COLO668 (cell line): ENCODE results near the gene CD2BP2.
"Not testable (repeated sequence)": the region's sequence is repeated elsewhere in the genome, so short reads cannot be mapped to it uniquely, and the experiment has no call there.

ENCODE experiments used
- DNase-seq: peaks from one replicate; lab custom pipeline; 2025; ENCODE audit not compliant: unreplicated experiment; lab: John Stamatoyannopoulos, UW

Gene CD2BP2

DNA sequence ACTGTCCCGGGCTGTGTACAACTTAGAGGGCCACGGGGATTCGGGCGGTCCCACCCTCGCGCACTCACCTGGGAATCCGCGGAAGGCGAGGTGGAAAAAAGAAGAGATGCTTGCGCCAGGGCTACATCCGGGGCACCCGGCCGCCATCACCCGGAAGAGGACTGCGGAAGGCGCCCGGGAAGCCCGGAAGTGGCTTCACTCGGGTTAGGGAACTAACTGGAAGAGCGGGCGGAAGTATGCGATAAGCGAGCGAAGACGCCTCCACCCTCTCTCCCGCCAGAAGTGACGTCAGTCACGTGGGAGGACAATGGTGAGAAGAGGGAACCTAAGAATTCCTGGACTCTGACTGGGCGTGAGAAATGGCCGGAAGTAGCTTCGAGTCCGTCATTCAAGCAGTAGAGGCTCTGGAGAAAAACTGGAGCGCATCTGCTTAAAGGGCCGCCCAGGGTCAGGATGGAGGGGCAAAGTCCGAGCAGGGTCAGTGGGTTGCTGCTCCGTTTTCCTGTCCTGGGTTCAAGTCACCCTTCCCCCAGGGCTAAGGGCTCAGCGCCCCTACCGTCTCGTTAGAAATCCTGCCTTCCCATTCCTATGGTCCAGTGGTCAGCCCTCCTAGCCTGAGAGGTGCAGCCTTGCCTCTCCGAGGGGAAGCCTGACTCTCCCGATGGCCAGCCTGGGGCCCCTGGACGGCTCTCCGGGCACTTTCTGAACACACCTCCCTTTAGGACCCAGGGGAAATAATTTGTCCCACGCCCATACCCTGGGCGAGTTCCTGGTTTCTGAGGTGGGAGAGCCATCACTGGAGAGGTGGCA lies at the start of gene CD2BP2:
TSS of gene CD2BP2 (minus strand) at position 165 of the 810 bp plus-strand sequence. CDS start 627 bp downstream, outside the sequence.
- DNase-seq: peak; percentile 97

DNA sequence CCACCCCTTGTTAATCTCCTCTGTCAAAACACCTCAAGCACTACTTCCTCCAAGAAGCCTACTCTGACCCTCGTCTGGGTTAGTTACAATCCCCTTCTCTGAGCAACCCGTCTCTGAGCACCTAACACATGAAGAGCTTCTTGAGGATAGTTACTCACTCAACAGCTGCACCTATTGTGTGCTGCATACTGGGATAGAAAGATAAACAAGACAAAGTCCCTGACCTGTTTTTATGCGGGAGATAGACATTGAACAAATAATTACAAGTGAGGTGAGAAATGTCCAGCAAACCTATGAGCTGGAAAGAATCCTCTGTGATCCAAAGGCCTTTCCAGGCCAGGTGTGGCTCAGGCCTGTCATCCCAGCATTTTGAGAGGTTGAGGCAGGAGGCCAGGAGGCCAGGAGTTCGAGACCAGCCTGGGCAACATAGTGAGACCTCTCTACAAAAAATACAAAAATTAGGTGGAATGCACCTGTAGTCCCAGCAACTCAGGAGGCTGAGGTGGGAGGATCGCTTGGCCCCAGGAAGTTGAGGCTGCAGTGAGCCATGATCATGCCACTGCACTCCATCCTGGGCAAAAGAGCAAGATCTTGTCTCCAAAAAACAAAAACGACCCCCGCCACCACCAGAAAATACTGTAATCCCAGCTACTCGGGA lies 46.8 kb upstream of the CD2BP2 start:
- DNase-seq: peak; percentile 43

DNA sequence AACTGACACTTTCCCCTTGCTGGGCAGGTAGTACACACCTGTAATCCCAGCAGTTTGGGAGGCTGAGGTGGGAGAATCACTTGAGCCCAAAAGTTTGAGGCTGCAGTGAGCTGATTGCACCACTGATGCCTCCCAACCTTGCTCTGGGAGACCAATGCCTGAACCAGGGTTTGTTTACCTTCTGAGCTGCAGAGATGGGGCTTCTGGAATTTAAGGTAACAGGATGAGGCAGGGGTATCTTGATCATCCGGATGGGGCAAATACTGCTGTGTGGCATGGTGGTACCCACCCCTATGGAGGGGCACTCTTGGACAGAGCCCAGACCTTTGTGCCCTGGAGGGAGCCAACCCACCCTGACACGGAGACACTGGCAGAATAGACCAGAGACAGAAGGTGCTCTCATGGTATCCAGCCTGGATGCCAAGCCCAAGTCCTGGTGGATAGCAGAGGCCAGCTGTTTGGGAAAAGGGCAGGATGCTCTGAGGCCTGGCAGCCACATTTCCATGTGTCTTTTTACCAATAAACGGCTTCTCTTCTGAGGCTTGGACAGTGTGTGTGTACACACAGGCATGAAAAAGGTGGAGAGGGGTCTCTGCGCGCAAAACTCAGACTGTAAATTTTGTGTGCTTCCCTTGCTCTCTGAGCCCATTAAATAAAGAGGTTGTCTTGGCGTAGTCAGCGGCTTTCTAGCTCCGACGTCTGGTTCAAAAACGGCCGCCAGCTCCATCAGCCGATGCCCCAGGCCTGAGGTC lies 44.5 kb upstream of the CD2BP2 start:
- DNase-seq: peak; percentile 30

DNA sequence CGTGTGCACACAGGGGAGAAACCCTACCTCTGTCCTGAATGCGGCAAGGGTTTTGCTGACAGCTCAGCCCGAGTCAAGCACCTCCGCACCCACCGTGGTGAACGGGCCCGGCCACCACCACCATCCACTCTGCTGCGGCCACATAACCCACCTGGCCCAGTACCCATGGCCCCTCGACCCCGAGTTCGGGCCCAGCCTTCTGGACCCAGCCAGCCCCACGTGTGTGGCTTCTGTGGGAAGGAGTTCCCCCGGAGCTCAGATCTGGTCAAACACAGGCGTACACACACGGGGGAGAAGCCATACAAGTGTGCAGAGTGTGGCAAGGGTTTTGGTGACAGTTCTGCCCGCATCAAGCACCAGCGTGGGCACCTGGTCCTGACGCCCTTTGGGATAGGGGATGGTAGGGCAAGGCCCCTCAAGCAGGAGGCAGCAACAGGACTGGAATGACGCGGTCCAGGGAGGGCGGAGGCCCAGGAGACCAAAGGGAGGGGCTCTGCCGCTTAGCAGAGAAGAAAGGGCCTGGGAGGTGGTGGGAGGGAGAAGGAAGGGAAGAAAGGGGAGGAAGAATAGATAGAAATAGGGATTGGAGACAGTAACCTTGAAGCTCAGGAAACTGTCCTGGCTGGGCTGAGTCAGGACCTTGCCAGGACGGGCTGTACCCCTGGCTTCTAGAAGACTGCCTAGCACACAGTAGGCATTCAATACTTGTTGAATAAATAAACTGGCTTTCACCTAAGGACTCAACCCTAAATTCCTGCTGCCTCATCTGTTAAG lies 43.7 kb upstream of the CD2BP2 start:
- no peak for DNase-seq

DNA sequence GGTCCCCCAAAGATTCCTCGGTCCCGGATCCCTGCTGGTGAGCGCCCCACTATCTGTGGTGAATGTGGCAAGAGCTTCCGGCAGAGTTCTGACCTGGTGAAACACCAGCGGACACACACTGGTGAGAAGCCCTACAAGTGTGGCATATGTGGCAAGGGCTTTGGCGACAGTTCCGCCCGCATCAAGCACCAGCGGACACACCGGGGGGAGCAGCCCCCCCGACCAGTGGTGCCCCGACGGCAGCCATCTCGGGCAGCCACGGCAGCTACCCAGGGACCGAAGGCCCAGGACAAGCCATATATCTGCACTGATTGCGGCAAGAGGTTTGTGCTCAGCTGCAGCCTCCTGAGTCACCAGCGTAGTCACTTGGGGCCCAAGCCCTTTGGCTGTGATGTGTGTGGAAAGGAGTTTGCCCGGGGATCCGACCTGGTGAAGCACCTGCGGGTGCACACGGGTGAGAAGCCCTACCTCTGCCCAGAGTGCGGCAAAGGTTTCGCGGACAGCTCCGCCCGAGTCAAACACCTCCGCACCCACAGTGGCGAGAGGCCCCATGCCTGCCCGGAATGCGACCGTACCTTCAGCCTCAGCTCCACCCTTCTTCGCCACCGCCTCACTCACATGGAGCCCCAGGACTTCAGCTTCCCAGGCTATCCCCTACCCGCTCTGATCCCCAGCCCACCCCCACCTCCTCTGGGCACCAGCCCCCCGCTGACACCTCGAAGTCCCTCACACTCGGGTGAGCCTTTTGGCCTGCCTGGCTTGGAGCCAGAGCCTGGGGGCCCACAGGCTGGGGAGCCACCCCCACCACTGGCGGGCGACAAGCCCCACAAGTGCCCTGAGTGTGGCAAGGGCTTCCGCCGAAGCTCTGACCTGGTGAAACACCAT lies 42.9 kb upstream of the CD2BP2 start:
- no peak for DNase-seq

DNA sequence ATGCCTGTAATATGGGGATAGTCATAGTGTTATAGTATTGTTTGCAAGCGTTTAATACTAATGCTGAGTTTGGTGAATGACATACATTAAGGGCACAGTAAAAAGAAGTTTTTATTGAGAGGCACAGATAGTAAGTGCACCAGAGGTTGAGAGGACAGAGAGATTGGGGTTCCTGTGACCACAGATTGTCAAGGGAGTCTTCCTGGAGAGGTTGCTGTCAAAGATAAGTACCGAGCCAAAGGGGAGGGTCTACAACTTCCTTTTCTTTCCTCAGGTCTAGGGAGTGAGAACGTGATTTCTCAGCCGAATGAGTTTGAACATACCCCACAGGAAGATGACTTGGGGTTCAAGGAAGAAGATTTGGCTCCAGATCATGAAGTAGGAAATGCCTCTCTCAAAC lies 41.9 kb upstream of the CD2BP2 start:
- no peak for DNase-seq

DNA sequence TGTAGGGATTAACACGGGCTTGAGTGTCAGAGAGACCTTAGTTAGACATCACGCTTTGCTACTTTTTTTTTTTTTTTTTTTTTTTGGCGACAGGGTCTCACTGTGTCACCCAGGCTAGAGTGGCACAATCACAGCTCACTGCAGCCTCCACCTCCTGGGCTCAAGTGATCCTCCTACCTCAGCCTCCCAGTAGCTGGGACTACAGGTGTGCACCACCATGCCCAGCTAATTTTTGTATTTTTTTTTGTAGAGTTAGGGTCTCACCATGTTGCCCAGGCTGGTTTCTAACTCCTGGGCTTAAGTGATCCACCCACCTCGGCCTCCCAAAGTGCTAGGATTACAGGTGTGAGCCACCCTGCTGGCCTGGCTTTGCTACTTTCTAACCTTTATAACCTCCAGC lies 41.5 kb upstream of the CD2BP2 start:
- not testable (repeated sequence) for DNase-seq

DNA sequence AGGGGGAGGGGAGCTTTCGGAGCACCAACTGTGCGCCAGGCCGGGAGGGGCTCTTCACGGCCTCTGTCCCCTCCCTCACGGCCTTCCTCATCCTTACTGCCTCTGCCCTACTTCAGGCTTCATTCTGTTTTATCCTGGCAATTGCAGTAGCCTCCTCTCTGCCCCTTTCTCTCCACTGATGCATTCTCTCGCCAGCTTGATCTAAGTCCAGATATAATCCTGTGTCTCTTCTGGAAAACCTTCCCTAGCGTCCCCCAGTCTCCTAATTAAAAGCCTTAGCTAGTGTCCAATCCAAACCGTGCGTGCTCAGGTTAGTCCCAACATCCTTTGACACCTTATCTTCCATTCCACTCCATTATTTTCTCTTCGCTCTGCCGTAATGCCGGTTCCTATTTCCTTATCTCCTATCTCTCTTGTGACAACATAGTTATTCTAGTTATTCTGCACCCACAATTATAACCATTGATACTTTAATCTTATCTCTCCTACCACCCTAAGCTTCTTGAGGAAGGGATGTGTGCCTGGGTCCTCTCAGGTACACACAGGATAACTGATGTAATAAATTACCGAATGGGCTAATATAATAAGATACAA lies 41.0 kb upstream of the CD2BP2 start:
- peak; percentile 26 for DNase-seq

DNA sequence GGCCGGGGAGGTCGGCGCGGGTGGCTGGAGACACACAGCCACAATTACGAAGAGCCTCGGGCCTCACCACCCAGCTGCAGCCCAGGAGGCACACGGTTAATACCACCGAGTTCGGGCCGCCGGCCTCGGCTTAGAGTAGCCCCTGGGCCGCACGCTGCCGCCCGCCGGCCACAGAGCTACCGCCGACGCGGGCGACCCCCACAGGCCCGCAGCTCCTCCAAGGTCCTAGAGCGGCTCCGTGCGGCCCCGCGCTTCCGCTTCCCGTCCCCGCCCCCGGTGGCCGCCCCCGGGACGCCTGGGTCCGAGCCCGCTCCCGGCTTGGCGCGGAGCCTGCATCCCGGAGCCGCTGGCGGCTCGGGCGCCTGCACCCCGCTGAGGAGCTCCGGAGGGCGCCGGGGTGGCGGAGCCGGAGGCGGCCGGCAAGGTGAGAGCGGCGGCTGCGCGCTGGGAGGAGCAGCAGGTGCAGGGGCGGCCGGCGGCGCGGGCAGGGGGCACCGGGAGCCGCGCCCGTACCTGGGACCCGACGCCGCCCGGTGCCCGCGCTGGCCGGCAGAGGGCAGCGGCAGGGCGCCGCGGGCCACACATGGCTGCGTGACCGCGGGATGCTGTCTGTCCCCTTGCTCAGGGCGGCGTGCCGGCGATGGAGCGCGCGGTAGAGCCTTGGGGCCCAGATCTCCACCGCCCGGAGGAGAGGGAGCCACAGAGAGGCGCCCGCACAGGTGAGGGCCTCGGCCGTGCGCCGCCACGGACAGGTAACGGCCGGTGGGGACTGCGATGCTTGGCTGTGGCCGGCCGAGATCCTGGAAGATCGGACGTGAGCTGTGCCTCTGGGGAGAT lies 40.3 kb upstream of the CD2BP2 start, which contains the start of gene ZNF48:
TSS of gene ZNF48 (plus strand) at position 266 of the 837 bp plus-strand sequence. CDS start at position 641, 375 bp downstream.
- DNase-seq: peak; percentile 92

DNA sequence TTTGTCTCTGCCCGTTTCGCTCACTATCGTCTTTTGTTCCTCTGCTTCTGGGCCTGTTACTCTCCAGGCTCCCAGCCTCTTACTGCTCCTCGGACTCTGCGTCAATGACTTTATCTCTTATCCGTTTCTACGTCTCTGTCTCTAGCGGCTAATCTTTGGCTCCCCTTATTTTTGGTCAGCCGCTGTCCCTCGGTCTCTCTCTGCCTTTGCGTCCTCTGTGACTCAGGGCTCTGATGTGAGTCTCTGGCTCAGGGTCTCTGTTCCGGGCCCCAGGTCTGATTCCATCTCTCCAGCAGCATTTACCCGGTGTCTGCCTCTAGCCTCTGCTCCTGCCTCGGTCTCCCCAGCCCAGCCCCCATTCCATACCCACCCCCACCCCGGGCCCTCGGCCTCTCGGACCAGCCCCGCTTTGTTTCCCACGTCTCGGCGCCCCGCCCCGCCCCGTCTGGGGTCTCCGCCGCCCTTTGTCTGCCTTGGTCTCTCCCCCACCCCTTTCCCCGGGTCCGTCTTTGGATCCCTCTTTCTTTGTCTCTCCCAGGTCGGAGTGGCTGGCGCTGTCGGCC lies 39.6 kb upstream of the CD2BP2 start:
- no peak for DNase-seq

DNA sequence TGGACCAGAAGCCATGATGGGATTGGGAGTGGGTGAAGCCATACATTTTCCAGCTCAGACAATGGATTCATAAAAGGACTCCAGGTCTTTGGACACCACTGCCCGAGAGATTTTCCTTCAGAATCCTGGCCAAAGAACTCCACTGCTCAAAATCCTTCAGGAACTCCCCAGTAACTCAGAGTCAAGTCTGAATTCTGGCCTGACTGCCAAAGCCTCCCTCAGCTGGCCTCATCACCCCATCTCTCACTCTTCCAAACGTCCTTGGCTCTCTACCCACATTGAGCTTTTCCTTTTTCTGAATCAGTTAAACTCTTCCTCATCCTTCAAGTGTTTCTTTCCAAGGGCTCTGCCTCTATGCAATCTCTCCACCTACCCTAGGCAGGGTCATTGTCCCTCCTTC lies 28.4 kb upstream of the CD2BP2 start:
- no peak for DNase-seq

DNA sequence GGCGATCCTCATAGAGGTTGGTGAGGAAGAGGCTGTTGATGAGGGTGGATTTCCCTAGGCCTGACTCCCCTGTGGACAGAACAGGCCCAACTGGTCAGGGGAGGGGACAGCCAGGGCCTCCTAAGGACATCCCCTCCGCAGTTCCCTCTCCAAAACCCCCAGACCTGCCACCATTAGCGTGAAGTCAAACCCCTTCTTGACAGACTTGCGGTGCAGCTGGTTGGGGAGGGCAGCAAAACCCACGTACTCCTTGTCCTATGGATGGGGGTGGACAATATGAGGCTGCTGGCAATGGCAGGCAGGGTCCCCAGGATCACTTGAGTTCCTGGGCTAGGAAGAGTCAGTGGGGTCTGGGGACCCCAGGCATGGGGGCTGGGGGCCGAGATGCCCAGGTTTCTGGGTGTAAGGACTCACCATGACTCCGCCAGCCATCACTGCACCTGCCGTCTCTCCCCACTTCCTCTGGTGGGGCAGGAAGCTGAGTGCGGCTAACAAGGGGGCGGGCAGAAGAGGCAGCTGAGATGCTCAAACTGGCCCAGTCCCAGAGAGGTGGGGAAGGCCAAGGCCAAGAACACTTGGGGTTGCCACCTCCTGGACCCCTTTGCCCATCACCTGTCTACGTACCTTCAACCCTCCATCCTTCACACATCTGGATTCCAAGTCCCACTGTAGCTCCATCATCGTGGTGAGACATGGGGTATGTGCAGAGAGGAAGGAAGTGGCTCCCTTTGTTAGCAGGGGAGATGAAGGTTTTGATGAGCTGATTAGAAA lies 27.2 kb upstream of the CD2BP2 start, which contains the start of gene SEPTIN1:
TSS of gene SEPTIN1 (minus strand) at position 451 of the 771 bp plus-strand sequence. CDS start at position 432, 19 bp downstream.
- peak; percentile 11 for DNase-seq

DNA sequence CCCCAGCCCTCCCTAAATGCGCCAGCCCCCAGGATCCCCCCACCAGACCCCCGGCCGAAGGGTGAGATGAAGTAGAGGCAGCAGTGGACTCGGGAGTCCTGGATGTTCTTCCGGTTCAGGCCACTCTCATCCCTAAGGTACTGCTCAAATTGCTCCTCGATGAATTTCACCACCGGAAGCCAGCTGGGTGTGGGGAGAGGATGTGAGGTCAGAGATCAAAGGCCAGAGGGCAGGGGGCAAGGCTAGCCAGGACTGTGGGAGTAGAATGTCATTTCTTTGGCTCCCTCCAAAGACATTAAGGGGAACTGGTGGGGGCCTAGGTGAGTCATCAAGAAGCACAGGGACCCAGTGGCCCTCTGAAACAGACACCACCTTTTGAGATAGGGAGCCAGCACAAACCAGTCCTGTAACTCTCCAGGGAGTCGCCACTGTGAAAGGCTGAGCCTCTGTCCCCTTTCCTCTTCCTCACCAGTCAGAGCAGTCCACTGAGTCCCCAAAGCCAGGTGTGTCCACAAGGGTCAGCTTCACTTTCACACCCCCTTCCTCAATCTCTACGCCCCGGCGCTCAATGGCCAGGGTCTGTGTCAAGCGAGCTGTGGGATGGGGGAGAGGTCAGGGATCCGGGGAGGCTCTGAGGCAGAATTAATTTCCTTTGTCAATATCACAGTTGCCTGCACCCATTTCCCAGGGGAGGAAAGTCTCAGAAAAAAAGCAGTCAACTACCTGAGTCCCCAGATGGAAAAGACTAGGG lies 26.4 kb upstream of the CD2BP2 start:
- peak; percentile 5 for DNase-seq

DNA sequence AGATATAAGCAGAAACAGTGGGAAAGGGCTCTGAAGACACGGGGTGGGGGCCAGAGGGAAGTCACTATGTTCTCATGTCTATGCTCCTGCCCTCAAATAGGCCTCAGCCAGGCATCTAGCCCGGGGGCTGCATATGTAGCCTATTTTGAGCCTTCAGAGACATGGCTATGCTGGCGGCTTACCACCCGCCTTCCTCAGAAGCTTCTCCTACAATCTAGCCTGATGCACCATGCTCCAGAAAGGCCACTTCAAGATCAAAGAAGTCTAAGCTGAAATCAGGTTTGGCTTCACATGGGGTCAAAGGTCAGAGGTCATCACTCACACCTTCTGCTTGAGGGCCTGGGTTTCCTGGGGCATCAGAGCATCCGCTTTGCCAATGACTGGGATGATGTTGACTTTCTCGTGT lies 25.7 kb upstream of the CD2BP2 start:
- no peak for DNase-seq

DNA sequence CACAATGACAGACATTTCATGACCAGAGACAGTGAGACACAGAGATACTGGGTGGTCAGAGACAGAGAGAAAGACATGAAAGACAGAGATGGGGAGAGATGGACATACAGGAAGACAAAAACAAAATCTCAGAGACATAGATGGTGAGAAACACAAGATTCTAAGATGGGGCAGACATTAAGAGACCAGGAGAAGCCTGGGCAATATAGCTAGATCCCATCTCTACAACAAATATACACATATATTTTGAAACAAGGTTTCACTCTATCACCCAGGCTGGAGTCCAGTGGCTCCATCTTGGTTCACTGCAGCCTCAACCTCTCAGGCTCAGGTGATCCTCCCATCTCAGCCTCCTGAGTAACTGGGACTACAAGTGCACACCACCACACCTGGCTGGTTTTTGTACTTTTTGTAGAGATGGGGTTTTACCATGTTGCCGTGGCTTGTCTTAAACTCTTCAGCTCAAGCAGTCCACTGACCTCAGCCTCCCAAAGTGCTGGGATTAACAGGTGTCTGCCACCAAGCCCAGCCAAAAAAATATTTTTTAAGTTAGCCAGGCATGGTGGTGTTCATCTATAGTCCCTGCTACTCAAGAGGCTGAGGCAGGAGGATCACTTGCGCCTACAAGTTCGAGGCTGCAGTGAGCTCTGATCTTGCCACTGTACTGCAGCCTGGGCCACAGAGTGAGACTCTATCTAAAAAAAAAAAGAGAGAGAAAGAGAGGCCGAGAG lies 25.1 kb upstream of the CD2BP2 start:
- DNase-seq: no peak
